HL-60 (cell line): ENCODE data around the gene SYT12.

Source experiments
- CTCF ChIP-seq: IDR thresholded peaks from one replicate; pipeline ENCODE4 v1.5.1; 2011; ENCODE audit warnings: low read length, control low read depth, inconsistent platforms; ENCODE audit not compliant: insufficient read depth
- GABPA ChIP-seq: IDR thresholded peaks from 2 replicates; pipeline ENCODE4 v1.6.1; 2012; ENCODE audit warnings: low read depth
- POLR2AphosphoS5 ChIP-seq: IDR thresholded peaks from 2 replicates; pipeline ENCODE4 v1.6.1; 2012; ENCODE audit warnings: low read depth

GRCh38 chr11:67010296-67010905, 12.5 kb upstream of the SYT12 start:
- TF ChIP-seq CTCF (no peak), POLR2AphosphoS5 (no peak), GABPA (no peak)
